ENCODE measurements around the gene DDX25.
"Not testable (repeated sequence)": the region's sequence is repeated elsewhere in the genome, so short reads cannot be mapped to it uniquely, and the experiment has no call there.

GRCh38 chr11:125914601-125915000, 10.3 kb downstream of the DDX25 start:
- TF ChIP-seq SRF (IDR thresholded peaks at IDR 0.05; ENCODE audit: low read depth in 2 of 2, low read length in 2 of 2); SIX5 (IDR thresholded peaks at IDR 0.05; ENCODE audit: low read depth, low read length, severe bottlenecking); SP1 (IDR thresholded peaks at IDR 0.05; ENCODE audit: low read depth, low read length): not testable (repeated sequence)
- TF ChIP-seq CTCF (IDR thresholded peaks at IDR 0.05 in 2 of 3, conservative IDR thresholded peaks at IDR 0.05 in 1 of 3; ENCODE audit: control insufficient read depth in 2 of 3, extremely low read depth in 1 of 3, insufficient read depth in 1 of 3, low read depth in 3 of 3, low read length in 3 of 3), result 0 out of 6 replicates have a peak, but pooled peaks of 1 of the 3 experiments have one; percentile 5

Measured in GM12878 (cell line).